ENCODE results near the gene NEFH. TPM values are rescaled to one million over a fixed set of nuclear protein-coding genes. Genes with fewer than 3 reads are reported as not detected.
"Not testable (repeated sequence)": the region's sequence is repeated elsewhere in the genome, so short reads cannot be mapped to it uniquely, and the experiment has no call there.

NEFH gene
- polyA plus RNA-seq, 3 donors, result 9.9 to 12.2 (median 11.7) TPM

GRCh38 chr22:29489127-29489780, 9.2 kb downstream of the NEFH start:
- DNase-seq (ENCODE audit: low read depth in 3 of 3, low spot score in 2 of 3), result not testable (repeated sequence)

DNA sequence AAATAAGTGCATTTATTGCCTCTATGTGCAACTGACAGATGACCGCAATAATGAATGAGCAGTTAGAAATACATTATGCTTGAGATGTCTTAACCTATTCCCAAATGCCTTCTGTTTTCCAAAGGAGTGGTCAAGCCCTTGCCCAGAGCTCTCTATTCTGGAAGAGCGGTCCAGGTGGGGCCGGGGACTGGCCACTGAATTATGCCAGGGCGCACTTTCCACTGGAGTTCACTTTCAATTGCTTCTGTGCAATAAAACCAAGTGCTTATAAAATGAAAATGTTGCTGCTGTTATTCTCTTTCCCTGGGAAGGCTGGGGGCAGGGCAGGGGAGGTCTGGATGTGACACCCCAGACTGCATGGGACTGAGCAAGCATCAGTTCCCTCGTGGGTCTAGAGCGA, 11.0 kb downstream of the NEFH start:
- no peak for DNase-seq (ENCODE audit: low read depth in 3 of 3, low spot score in 2 of 3)

GRCh38 chr22:29493636-29494035, 13.6 kb downstream of the NEFH start:
- no peak for DNase-seq (ENCODE audit: low read depth in 3 of 3, low spot score in 2 of 3)

GRCh38 chr22:29499852-29500251, 19.8 kb downstream of the NEFH start:
- DNase-seq (ENCODE audit: low read depth in 3 of 3, low spot score in 2 of 3), result no peak

DNA sequence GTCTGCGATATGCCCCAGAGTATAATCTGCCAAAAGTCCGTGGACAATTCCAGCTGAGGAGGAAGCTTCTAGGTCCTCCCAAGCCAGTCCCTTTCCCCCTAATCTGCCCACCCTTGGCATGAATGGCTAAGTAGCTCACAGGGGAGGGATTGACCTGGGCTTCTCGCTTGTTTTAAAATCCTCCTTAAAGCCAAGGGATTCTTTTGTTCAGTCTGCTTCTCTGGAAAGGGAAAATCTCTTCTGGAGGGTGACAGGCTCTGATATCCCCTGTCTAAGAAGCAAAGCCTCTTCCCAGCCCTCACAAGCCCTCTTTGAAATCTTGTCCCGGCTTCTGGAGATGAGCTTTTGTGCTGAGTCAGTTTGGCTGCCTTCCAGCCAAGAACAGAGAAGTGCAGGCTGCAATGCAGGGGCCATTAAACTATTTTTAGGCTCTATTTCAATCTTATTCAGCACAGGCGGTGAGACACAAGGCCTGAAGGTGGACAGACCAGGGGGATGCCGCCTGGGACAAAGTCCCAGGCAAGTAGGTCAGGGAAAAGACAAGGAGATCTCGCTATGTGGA, 23.9 kb downstream of the NEFH start:
- no peak for DNase-seq (ENCODE audit: low read depth in 3 of 3, low spot score in 2 of 3)

- no peak for DNase-seq (ENCODE audit: low read depth in 3 of 3, low spot score in 2 of 3)
Observed at GRCh38 chr22:29509298-29509697, 29.3 kb downstream of the NEFH start.

DNA sequence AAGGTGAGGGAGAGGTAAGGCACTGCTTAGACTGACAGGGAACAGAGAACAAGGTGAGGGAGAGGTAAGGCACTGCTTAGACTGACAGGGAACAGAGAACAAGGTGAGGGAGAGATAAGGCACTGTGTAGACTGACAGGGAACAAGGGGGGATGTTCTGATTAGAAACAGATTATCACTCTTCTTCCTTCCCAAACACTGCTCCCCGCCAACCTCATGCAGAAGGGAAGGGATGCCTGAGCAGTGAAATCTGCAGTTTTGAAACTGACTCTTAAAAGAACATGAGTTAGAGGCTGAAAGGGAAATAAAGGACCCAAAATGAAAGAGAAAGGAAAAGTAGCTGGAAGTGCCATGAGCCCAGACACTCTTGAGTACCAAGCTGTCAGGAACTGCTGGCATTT, 29.8 kb downstream of the NEFH start:
- DNase-seq (ENCODE audit: low read depth in 3 of 3, low spot score in 2 of 3), result no peak

GRCh38 chr22:29510542-29510941, 30.5 kb downstream of the NEFH start:
- DNase-seq (ENCODE audit: low read depth in 3 of 3, low spot score in 2 of 3), result no peak

DNA sequence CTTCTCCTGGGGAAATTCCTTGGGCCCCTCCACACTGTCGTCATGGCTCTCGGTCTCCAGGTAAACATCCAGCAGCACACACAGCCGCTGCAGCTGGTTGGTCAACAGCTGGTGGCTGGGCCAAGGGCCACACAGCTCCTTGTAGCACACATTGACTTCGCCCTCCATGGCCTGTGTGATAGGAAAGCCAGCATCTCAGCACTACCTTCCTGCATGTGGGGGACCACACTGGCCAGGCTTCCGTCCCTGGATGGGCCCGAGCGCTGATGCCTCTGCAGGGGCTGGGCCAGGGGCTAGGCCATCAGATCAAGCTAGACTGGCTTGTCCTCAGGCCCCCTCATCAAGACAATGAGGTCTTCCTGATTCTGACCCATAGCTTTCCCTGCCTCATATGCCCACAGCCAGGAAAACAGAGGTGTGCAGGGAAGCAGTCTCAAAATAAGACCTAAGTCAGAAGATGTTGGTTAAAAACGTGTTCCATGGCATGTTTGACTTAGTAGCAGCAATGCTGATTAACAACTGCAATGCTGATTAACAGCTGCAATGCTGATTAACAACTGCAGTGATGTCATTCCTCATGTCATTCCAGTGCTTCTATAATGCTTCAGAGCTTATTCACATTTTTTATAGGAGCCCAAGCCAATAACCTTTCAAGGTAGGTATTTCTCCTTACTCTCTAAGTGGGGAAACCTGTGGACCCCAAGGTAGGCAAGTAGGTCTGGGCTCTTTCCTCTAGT, 31.3 kb downstream of the NEFH start:
- no peak for DNase-seq (ENCODE audit: low read depth in 3 of 3, low spot score in 2 of 3)

DNA sequence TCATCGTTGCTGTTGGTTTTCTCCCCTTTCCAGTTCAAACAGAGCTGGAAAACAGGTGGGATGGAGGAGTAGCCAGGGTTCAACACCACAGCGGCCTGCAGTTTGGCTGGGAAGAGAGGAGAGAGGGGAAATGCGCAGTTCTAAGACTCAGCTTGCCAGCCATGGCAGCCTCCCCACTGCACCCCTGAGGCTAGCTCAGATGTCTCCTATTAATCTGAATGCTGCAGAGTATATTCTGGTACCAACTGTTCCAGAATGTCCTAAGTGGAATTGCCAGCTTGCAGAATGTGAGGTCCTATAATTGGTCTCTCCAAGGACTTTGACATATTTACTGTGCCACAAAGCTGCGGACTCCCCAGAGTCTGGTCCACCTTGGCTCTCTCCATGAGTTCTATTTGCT, 32.0 kb downstream of the NEFH start:
- no peak for DNase-seq (ENCODE audit: low read depth in 3 of 3, low spot score in 2 of 3)

DNA sequence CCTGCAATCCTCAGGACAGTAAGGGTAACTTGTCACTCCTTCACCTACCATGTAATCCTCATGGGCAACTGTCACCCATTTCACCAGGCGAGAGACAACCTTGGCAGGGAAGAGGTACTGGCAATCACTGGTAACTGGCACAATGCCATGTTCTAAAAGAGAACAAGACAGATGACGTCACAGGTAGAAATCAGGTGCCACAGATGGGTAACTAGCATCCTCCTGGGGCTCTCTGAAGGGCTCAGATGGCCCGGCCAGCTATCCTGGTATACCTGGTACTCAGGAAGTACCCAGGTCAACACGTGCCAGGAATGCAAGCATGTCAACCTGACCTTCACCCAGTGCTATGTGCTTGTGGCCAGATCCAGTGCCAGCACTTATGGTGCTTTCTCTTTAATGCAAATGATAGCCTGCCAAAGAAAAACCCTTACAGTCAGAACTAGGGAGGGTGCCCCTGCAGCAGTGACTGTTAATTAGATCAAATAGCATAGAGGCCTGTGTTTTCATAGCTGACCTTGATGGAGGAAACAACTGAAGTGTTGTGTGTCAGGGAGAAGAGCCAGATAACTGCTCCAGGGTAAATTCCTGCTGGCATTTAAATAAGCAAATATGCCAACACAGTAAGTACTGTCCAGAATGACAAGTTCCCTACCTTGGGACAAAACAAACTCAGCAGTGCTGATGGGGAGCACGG, 37.3 kb downstream of the NEFH start:
- no peak for DNase-seq (ENCODE audit: low read depth in 3 of 3, low spot score in 2 of 3)

GRCh38 chr22:29518427-29518826, 38.4 kb downstream of the NEFH start:
- no peak for DNase-seq (ENCODE audit: low read depth in 3 of 3, low spot score in 2 of 3)

GRCh38 chr22:29519996-29520395, 40.0 kb downstream of the NEFH start:
- no peak for DNase-seq (ENCODE audit: low read depth in 3 of 3, low spot score in 2 of 3)

DNA sequence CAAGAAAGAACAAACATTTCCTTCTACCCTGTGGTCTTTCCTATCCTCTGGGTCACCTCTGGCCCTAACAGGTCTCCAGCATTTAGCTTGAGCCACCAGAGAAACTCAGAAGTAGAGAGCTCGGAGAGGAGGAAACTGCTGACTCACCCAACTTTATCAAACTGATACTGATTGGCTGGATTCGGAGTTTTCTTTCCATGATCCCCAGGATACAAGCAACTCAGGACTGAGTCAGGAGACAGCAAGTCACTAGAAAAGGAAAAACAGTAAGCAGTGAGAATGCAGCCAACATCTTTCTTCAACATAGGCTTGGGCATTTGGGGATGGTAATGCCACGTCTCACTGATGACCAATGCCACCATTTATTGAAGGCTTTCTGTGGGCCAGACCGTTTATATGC, 40.8 kb downstream of the NEFH start:
- DNase-seq (ENCODE audit: low read depth in 3 of 3, low spot score in 2 of 3), result no peak

DNA sequence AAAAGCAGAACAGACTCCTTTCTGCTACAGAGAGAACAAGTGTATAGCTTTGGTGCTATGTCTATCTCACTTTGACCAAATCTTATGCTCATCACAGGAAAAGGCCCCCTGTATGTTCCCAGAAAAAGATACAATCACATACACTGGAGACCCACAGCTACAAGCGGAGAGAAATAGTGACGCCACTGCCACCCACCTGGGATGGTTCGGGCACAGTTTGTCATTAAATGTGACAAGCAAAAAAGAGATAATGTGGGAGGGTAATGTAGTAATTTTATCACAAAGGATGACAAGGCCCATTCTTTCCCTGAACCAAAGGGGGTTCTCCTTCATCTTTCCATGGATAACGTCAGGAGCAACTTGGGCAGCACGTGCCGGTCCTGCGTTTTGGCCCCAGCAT, 41.5 kb downstream of the NEFH start:
- no peak for DNase-seq (ENCODE audit: low read depth in 3 of 3, low spot score in 2 of 3)

GRCh38 chr22:29523761-29524160, 43.7 kb downstream of the NEFH start:
- DNase-seq (ENCODE audit: low read depth in 3 of 3, low spot score in 2 of 3), result no peak

- no peak for DNase-seq (ENCODE audit: low read depth in 3 of 3, low spot score in 2 of 3)
Observed at GRCh38 chr22:29524442-29525191, 44.6 kb downstream of the NEFH start.

DNA sequence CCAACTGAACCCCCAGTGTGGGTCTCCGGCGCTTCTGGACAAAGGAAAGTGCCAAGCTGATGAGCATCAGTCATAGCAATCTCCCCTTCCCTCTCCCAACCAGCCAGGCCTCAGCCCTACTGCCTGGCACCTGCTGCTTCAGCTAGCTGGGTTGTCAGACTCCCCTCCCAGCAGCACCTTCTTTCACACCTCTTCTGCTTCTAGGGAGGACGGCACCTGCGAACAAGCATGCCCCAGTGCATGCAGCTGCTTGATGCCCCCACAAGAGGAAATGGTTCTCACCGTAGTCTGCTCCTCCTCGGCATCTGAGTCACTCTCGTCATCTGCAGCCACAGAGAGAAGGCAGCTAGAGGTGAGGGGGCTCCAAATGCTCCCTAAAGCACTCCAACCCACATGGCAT, 48.1 kb downstream of the NEFH start:
- DNase-seq (ENCODE audit: low read depth in 3 of 3, low spot score in 2 of 3), result no peak

DNA sequence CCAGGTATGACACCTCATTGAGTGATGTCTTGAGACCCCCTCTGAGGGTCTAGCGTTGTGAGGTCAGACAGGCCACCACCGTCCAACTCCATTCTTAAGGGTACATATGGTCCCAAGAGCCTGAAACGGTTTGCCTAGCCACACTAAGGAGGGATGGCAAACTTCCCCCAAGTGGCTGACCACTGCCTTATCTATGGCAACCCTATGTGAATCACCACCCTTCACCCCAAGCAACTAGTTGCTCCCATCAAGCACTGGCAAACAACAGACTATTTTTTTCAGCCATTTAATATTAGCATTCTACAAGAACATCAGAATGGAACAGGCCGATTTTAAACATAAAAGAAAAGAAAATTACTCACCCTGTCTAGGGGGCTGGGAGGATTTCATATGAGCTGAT, 50.7 kb downstream of the NEFH start:
- DNase-seq (ENCODE audit: low read depth in 3 of 3, low spot score in 2 of 3), result no peak

- no peak for DNase-seq (ENCODE audit: low read depth in 3 of 3, low spot score in 2 of 3)
Observed at GRCh38 chr22:29531419-29531818, 51.4 kb downstream of the NEFH start.

- no peak for DNase-seq (ENCODE audit: low read depth in 3 of 3, low spot score in 2 of 3)
Observed at GRCh38 chr22:29536411-29536810, 56.4 kb downstream of the NEFH start.

All from right renal cortex interstitium (tissue), 3 donors.